HG02642 (cell line): ENCODE results near the gene RALGDS.

ENCODE experiments used
- ATAC-seq: cut with Tn5 transposase; IDR thresholded peaks from one replicate; pipeline ENCODE4 v1.9.1; 2021; ENCODE audit warnings: mild to moderate bottlenecking; ENCODE audit not compliant: unreplicated experiment, poor library complexity

The RALGDS gene

DNA sequence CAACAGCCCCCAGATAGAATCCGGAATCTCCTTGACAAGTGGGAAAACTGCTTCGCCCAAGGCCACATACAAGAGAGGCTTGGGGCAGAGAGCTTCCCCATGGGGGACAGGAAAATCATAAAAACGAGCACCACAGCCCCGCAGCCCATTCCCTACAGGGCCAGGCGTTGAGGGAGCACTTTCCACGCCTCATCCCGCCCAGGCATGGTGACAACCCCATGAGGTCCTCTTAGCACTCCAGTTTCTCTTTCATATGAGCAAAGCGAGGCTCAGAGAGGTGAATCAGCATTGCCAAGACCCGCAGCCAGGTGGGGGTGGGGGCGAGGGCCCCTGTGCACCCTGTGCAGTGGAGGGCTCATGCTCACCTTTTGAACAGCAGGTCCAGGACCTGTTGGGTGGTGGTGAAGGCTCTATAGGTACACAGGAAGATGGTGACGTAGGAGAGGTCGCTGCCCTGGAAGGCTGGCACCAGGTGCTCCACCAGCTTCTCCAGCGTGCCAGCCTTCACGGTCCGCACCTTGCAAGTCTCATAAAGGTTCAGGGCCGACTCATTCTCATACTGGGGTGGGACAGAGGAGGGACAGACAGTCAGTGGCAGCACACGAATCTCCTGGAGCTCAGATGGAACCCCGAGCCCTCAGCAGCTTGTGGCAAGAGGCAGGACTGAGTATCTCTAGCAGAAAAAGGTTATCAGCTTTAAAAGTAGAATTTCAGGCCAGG, 10.9 kb downstream of the RALGDS start:
- no peak for ATAC-seq

DNA sequence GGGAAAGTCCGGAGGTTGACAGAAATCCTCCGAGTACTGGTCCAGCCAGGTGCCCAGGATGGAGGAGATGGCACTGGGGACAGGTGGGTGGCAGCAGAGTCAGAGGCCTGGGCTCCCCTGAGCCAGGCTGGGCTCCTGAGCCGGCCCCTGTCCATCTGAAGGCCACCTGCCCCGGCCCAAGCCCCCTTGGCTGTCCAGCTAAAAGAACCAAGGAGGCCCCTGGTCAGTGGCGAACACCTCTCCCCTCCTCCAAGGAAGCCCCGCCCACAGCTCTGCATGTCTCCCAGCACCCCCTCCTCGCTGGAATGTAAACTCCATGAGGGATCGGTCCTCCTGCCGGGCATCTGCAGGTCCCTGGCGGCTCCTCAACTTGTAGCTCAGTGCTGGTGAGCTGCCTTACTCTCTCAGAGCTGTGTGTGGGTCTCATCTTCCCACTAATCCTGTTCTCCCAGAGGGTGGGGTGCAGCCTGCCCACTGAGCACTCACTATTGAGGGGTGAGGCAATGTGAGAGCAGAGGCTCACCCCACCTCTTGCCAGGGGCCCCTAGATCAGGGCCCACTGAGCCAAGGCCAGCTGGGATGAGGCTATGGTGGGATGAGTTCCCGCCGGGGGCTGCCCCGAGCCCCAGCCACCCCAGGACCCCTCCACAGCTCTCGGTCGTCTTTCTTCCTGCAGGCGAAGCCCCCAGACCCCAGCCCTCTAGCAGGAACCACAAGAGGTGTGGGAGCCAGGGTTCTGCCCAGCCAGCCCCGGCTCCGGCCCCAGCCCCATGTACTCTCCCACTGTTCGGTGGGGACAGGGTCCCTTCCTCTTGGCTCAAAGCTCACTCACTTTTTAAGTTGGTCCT, 12.0 kb downstream of the RALGDS start:
- no peak for ATAC-seq

DNA sequence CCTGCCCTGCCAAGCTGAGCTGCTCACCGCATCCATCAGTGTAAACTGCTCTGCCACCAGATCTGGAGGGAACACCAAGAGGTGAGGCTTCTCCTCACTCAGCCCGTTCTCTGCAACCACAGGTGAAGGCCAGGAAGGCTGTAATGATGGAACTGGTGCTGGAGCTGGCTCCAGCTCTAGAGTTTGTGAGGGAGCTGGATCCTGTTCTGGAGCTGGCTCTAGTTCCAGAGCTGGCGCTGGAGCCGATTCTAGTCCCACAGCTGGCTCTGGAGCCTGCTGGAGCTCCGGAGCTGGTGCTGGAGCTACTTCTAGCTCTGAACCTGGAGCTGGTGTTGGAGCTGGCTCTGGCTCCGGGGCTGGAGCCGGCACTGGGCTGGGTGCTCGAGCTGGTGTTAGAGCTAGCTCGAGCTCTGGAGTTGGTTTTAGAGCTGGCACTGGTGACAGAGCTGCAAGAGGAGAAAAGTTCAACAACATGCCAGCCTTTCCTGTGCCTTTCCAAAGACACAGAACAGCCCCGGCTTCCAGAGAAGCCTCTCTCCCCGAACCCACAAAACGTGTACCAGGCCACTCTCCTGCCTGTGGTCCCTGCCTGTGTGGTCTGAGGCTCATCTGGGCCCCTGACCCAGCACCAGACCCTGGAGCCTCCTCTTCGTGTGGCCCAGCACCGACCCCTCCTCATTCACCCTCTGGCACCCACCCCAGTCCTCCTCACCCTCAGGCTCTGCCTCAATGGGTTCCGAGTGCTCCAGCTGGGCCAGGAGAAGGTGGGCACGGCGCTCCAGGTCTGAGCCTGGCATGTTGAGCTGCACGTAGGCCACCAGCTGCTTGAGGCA, 12.9 kb downstream of the RALGDS start:
- ATAC-seq: no peak

DNA sequence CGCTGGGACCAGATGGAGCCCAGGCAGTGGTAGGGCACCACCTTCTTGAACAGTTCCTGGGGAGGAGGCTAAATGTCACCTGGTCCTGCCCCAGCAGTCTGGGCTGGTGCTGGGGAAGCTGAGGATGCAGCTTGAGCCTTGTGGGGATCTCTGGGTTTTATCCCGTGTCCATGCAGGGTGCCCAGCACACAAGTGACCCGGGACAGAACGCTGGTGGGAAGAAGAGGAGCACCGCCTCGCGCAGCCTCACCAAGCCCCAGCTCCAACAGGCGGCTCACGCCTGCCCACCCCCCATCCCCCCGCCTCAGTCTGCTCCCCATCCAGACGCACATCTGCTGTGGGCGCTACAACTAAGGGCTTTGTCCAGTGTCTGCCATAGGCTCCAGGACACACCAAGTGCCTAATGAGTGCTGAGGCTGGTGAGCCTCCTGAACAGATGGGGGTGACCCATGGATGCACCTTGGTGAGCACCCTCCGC, 13.8 kb downstream of the RALGDS start:
- ATAC-seq: no peak

DNA sequence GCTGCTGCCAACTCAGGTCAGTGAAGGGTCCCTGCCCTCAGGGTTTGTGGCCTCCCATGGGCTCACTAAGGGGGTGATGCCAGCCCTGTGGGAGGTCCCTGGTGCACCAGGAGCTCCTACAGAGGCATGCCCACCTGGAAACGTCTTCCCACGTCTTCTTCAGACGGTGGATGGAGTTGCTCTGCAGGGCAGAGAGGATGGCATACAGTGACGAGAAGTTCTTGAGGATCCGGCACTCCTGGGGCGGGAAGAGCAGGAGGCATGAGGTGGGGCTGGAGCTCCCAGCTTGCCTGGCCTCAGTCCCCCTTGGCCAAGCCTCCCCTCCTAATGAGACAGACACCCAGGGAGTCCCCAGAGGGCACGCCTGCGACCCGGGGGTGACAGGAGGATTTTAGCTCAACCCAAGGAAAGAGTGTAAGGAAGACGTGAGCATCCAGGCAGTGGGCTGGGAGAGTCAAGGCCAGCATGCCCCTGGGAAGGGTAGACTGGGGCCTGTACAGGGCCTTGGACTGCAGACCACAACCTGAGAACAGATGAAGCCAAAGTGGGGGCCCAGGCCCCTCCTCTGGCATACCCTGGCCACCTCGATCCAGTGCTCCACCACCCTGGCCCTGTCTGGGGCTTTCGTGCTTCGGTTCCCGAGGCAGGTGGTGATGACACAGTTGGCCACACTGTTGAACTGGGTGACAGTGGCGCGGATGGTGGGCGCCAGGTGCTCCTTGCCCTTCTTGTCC, 14.4 kb downstream of the RALGDS start:
- no peak for ATAC-seq

DNA sequence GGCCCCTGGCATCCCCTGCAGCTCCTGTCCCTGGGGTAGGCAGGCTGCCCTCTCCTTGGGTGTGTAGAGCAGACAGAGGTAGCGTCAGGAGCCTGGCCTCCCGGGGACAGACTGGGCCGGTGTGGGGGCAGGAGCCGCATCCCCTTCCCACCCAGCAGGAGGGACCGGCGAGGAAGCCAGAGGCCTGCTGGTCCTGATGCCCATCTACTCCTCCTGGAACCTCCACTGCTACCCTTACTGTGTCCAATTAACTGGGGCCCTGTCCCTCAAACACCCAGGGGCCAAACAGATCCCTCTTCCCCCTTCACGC, 15.6 kb downstream of the RALGDS start:
- no peak for ATAC-seq

DNA sequence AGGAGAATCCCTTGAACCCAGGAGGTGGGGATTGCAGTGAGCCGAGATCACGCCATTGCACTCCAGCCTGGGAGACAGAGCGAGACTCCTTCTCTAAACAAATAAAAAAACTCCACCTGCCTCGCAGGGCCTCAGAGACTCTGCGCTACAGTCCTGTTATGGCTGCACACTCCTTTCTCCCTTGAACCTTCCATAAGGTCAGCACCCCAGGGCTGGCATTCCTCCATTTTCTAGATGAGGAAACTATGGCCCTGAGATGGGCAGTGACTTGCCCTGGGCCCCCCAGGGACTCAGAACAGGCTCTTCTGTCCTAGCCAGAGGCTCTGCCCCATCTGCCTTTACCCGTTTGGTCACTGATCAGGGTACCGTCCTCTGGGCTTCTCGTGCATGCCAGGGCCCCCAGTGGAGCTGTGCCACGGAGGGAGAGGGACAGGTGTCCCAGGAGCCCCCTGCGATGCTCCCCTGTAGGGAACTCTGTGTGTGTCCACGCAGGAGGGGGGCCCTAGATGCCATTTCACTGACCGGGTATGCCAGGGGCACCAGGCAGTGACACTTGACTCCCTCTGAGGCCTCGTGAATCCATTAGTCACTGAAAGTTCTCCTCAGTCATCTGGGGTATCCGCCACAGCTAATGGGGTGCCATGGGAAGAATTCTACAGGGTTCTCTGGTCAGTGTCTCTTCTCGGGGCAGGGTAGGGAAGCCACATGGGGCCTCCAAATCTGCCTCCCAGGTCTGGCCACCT, 16.2 kb downstream of the RALGDS start:
- no peak for ATAC-seq

DNA sequence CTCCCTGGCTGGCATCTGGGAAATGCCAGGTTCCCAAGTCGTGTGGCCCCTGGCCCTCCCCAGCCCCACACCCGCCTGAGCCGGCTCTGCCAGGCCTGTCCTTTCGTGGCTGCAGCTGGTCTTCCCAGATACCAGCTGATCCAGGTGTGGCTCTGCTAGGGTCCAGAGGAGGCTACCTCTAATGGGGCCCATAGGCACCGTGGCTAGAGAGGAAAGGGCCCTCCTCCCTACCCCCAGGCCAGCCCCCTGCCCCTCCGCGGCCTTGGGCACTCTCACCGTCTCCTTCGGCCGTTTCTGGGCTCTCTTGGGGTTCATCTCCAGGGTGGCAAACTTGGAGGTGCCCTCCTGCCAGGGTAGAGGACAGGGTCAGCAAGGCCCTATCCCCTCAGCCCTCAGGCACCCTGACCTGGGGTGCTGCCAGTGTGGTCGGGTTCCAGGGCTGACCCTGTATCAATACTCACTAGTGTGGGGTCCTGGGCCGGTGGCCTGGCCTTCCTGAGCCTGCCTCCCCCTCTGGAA, 17.0 kb downstream of the RALGDS start:
- no peak for ATAC-seq

DNA sequence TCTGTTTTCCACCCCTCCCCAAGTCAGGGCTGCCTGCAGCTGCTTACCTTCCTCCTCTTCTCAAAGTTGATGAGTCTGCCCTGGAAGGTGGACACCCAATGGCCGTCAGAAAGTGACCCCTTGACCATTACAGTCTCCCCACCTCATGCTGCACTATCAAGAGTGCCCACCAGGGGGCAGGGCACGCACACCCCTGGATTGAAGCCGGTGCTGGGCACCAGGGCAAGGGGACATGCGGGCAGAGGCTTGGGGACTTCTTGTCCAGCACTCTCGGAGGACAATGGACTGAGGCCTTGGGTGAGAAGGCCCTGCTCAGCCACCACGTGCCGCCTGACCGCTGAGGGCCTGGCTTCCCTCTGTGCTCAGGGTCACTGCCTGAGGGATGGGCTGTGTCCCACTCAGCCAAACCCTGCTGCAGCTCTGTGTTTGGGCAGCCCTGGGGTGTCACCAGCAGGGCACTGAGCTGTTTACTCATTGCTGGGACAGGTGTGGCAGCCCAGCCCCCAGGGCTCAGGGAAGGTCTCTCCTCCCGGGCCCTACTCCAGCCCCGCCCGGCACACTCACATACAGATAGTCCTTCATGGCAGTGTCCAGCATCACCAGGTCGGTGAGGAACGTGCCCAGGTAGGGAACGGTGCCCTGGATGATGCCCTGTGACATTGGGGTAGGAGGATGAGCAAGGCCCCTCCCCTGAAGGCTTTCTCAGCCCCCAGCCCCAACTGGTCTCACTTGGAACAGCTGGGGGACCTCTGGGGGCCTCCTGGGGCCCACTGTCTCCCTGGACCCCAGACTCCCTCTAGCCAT, 17.7 kb downstream of the RALGDS start:
- ATAC-seq: no peak

DNA sequence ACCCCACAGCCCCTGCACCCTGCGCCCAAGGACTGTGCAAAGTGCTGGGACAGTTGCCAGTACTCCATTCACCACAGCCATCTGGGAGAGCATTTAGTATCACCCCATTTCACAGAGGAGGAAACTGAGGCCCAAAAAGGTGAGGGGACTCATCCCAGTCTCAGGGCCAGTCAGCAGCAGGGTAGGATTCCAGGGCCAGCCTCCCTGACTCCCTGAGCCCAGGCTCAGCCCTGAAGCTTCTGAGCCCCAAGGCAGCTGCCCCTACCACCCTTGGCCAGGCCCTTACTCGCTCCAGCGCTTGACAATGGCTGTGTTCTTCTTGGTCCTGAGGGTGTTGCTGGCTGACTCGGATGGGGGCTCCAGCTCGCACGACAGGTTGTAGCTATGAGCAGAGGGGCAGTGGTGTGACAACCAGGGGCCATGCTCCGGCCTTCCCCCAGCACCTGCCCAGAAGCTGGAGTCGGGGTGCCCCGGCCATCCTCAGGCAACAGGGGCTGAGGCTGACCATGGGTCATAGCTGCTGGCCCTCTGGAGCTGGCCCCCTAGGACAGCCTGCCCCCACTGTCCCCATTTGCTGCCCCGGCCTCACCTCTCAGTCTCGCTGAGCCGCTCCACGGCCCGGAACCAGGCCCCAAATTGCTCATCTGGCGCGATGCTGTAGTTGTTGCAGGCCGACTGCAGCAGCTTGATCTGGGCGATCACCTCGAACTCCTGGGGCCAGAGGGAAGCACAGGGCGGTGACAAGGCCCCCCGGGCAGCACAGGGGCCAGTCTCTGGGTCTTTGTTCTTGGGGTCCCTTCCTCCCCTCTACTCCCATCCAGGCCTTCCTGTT, 18.6 kb downstream of the RALGDS start:
- ATAC-seq: no peak

DNA sequence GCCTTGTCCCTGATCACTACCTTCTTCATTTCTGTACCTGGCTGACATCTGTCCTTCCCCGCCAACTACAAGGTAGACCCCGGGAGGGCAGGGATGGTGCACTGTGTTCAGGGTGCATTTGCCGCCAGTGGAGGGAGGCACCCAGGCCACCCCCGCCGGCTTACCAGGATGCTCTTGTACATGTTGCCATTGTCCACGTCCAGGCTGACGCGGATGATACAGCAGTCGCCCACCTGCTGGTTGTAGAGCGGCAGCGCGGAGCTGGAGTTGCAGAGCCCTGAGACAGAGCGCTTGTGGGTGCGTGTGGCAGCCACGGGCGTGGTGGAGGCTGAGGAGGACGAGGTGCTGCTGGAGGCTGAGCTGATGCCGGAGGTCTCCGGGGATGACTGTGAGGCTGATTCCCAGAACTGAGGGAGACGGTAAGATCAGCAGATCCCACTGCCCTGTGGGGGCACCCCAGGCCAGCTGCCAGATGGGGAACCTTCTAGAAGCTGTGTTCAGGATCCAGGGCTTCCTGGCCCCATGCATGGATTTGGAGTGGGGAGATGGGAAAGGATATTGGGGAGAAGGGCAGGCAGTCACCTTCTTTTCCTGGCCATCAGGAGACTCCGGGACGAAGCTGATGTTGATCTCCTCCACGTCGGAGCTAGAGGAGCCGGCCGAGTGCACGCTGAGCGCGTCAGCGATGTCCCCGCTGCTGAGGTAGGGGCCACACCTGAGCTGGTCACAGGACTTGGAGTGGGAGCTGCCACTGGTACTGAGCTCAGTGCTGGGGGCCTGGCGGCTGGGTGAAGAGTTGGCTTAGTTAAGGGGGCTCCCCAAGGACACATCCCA, 19.5 kb downstream of the RALGDS start:
- no peak for ATAC-seq

DNA sequence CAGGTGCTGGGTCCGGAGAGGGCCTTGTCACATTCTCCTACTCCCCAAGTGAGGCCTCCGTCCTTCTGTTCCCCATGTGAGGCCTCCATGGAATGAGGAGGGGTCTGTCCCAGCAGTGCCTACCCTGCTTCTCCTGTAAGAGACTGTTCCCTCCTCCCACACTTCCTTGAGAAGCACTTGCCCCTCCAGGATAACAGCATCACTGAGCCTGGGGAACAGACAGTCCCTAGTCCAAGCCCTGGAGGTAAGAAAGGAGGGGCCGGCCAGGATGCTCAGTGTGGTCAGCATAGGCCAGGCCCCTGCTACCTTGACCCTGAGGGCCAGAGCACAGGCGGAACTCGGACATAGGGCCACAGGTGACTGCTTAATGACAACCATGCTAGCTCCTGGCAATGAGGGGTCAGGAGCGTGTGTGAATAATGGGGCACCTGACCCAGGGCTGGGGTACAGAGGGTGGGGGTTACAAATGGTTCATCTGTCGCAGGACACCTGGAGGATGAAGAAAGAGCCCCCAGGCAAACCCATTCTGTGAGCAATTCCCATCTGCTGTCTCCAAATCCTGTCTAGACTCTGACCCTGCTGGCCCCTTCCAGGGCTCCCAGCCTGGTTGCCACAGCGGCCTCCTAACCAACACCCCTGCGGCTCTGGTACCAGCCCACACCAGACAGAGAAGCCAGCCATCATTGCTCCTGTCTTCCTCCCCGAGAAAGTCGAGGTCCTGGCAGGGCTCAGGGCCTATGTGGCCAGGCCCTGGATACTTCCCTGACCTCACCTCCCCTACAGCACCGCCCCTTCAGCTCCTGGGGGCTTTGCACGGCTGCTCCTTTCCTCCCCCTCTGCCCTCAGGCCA, 20.3 kb downstream of the RALGDS start:
- ATAC-seq: no peak

DNA sequence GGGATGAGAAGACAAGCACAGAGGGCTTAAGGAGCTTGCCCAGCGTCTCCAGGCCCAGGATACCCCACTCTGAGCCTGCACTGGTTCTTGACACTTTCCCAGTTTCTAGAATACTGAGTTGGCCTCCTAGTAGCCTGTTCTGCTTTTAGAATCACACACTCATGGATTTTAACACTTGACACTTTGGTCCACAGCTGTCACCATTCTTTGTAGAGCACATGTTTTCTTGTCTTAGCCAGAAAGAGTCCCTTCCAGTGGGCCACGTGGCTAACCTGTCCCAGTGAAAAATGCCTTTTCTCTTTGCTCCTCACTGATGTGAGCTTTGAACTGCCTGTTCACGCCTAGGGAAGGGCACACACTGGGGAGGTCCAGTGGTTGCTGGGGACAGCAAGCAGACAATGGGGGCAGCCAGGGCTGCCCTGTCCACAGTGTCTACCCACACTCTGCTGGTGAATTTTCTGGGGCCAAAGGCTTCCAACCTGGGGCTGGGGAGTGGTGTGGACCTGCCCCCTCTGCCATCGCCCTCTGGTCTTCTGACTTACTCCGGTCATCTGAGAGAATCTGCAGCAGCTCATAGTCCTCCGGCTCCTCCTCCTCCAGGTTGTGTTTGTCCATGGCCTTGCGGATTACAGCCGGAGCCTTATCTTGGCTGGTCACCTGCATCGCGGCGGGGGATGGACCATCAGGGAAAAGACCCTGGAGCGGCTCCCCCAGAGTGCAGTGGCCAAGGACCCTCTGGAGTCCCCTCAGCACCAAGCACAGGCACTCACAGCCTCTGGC, 21.1 kb downstream of the RALGDS start:
- ATAC-seq: no peak

DNA sequence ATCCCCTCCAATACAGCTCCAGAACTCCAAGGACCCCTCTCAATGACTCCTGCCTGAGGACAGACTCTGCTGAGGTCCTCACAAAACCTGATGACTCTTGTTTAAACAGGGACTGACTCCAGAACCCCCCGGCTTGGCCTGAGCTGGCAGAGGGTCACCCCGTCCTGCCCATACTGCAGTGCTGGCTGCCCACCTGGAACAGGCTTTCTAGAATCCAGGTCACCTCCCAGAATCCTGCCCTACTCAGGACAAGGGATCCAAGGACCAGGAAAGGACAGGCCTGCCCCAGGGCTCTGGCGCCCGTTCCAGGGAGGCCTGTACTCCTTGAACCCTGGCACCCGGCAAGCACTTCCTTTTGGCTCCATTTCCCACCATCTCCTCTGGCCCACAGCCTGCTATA, 22.2 kb downstream of the RALGDS start:
- no peak for ATAC-seq

DNA sequence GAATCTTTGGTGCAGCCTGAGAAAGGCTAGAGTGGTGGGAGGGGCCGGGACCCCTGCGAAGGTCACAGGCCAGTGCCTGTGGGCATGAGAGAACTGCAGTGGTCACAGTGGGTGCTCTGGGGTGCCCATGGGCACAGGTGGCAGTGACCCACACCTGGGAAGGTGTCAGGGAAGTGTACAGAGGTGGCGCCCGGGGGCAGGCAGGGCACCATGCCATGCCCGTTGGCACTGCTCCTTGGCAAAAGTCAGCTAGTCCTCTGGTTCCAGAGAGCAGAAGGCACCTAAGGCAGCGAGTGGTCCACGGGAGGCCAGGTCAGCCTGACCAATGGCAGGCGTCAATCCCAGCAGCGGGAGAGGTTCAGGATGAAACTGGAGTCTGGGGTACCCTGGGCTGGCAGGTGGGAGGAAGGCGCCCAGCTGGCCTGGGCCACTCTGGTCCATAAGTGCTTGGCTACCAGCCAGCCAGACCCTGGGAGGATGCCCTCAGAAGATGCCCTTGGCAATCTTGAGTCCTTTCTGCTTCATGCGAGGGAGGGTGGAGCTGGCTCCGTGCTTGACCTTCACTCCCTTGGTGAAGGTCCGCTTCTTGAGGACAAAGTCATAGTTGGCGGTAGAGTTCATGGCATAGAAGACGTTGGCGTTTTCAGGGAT, 22.8 kb downstream of the RALGDS start:
- no peak for ATAC-seq
